ENCODE results near the gene PIGH. TPM values are rescaled to one million over a fixed set of nuclear protein-coding genes. Genes with fewer than 3 reads are reported as not detected.
"Not testable (repeated sequence)": the region's sequence is repeated elsewhere in the genome, so short reads cannot be mapped to it uniquely, and the experiment has no call there.

Gene PIGH
- total RNA-seq, 1 donor from 2014 or later, result 29.8 TPM

- DNase-seq (ENCODE audit: low spot score), result no peak
Measured at GRCh38 chr14:67551940-67552339, 48.1 kb downstream of the PIGH start.

- no peak for DNase-seq (ENCODE audit: low spot score)
Measured at GRCh38 chr14:67551123-67551522, 48.9 kb downstream of the PIGH start.

- no peak for DNase-seq (ENCODE audit: low spot score)
Measured at GRCh38 chr14:67549734-67550133, 50.3 kb downstream of the PIGH start.

- DNase-seq (ENCODE audit: low spot score), result no peak
Measured at GRCh38 chr14:67547224-67547780, 52.8 kb downstream of the PIGH start.

- no peak for DNase-seq (ENCODE audit: low spot score)
Measured at GRCh38 chr14:67544590-67544989, 55.5 kb downstream of the PIGH start.

GRCh38 chr14:67542620-67543019, 57.4 kb downstream of the PIGH start:
- not testable (repeated sequence) for DNase-seq (ENCODE audit: low spot score)

GRCh38 chr14:67541448-67542387, 58.4 kb downstream of the PIGH start:
- no peak for DNase-seq (ENCODE audit: low spot score)

Other genes starting within 250 kb of the PIGH start
- 65.2 TPM for gene ATP6V1D, start 240.5 kb downstream of the PIGH start, total RNA-seq
- 75.9 TPM for gene EIF2S1, start 239.9 kb downstream of the PIGH start, total RNA-seq
- gene PLEK2, start 188.1 kb downstream of the PIGH start, total RNA-seq, result 21.7 TPM
- gene TMEM229B, start 111.5 kb downstream of the PIGH start, total RNA-seq, result 24.7 TPM
- gene PLEKHH1, start 67.0 kb downstream of the PIGH start, total RNA-seq, result 46.3 TPM
- gene ARG2, start 19.7 kb upstream of the PIGH start, total RNA-seq, result 6.0 TPM
- 108 TPM for gene VTI1B, start 74.4 kb upstream of the PIGH start, total RNA-seq
- 62.1 TPM for gene RDH11, start 95.5 kb upstream of the PIGH start, total RNA-seq
- gene RDH12, start 101.6 kb upstream of the PIGH start, total RNA-seq, result 0.21 TPM
- gene ZFYVE26, start 216.3 kb upstream of the PIGH start, total RNA-seq, result 33.7 TPM
- 36.6 TPM for gene RAD51B, start 219.5 kb upstream of the PIGH start, total RNA-seq